C4-2B (cell line): ENCODE measurements around the gene TMEM145.

Experiments used
- ZFX ChIP-seq: fragments of 450-650 bp; IDR thresholded peaks from 2 replicates; pipeline ENCODE4 v1.6.1; 2017
- TF ChIP-seq, protein P1 (sequence below): fragments of 450-650 bp; conservative IDR thresholded peaks from 2 replicates; pipeline ENCODE4 v1.5.1; 2017; ENCODE audit warnings: mild to moderate bottlenecking

DNA sequence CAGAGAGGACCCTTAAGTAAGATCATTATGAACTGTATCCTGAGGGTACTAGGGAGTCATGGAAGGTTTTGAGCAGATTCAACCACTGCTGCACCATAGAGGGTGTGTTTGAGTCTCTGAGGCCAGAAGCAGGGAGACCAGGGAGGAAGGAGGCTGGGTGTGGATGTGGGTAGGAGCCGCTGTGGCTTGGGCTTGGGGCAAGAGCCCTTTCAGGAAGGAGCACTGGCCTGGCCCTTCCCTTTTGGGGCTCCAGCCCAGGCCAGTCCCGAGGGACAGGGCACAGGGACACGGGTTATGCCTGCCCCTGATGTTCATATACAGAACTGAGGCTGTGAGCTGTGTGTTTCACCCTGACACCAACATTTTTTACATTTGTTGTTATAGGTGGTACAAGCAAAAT is 36.8 kb upstream of the TMEM145 start:
- TF ChIP-seq, protein P1, sequence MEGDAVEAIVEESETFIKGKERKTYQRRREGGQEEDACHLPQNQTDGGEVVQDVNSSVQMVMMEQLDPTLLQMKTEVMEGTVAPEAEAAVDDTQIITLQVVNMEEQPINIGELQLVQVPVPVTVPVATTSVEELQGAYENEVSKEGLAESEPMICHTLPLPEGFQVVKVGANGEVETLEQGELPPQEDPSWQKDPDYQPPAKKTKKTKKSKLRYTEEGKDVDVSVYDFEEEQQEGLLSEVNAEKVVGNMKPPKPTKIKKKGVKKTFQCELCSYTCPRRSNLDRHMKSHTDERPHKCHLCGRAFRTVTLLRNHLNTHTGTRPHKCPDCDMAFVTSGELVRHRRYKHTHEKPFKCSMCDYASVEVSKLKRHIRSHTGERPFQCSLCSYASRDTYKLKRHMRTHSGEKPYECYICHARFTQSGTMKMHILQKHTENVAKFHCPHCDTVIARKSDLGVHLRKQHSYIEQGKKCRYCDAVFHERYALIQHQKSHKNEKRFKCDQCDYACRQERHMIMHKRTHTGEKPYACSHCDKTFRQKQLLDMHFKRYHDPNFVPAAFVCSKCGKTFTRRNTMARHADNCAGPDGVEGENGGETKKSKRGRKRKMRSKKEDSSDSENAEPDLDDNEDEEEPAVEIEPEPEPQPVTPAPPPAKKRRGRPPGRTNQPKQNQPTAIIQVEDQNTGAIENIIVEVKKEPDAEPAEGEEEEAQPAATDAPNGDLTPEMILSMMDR: no peak
- TF ChIP-seq ZFX: no peak
